Nephron progenitor cell (in vitro differentiated cells): ENCODE data around the gene GSG1L2.

Source experiments
- DNase-seq: peaks from one replicate; pipeline ENCODE4 v3.0.0; 2021
- H3K27ac Mint-ChIP-seq: 2 replicates; pipeline ENCODE4 v1.8.0; 2021; ENCODE audit warnings: mild to moderate bottlenecking, moderate library complexity, mixed read lengths
- H3K27me3 Mint-ChIP-seq: 2 replicates; pipeline ENCODE4 v1.8.0; 2021; ENCODE audit warnings: mild to moderate bottlenecking, low read depth, mixed read lengths; ENCODE audit not compliant: poor library complexity
- H3K36me3 Mint-ChIP-seq: 2 replicates; pipeline ENCODE4 v1.8.0; 2021; ENCODE audit warnings: low read depth, mixed read lengths
- H3K4me1 Mint-ChIP-seq: 2 replicates; pipeline ENCODE4 v1.8.0; 2021; ENCODE audit warnings: mixed read lengths
- H3K4me3 Mint-ChIP-seq: 2 replicates; pipeline ENCODE4 v1.8.0; 2021; ENCODE audit warnings: mild to moderate bottlenecking, moderate library complexity, mixed read lengths
- H3K9me3 Mint-ChIP-seq: 2 replicates; pipeline ENCODE4 v1.8.0; 2021; ENCODE audit warnings: mild to moderate bottlenecking, moderate library complexity, mixed read lengths
- TF ChIP-seq, protein P1 (sequence below): fragments of 200-600 bp; sonication (generic); IDR thresholded peaks from 2 replicates; pipeline ENCODE4 v1.5.0; 2021; ENCODE audit warnings: antibody characterized with exemption

The GSG1L2 gene

DNA sequence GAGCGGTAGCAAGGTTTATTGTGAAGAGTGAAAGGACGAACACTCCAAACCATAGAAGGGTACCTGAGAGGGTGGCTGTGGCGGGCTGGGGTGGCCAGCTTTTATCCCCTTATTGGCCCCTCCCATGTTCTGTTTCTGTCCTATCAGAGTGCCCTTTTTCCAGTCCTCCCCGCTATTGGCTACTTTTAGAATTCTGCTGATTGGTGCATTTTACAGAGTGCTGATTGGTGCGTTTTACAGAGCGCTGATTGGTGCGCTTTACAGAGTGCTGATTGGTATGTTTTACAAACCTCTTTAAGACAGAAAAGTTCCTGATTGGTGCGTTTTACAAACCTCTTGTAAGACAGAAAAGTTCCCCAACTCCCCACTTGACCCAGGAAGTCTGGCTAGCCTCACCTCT lies 12.5 kb downstream of the GSG1L2 start:
- H3K27ac Mint-ChIP-seq: no peak overlapping the region
- H3K36me3 Mint-ChIP-seq: peaks cover 4% of the 10 kb centered on the region
- peaks cover 10% of the 10 kb centered on the region for H3K4me1 Mint-ChIP-seq
- H3K4me3 Mint-ChIP-seq: no peak overlapping the region
- H3K9me3 Mint-ChIP-seq: peaks cover 13% of the 10 kb centered on the region
- TF ChIP-seq, protein P1, sequence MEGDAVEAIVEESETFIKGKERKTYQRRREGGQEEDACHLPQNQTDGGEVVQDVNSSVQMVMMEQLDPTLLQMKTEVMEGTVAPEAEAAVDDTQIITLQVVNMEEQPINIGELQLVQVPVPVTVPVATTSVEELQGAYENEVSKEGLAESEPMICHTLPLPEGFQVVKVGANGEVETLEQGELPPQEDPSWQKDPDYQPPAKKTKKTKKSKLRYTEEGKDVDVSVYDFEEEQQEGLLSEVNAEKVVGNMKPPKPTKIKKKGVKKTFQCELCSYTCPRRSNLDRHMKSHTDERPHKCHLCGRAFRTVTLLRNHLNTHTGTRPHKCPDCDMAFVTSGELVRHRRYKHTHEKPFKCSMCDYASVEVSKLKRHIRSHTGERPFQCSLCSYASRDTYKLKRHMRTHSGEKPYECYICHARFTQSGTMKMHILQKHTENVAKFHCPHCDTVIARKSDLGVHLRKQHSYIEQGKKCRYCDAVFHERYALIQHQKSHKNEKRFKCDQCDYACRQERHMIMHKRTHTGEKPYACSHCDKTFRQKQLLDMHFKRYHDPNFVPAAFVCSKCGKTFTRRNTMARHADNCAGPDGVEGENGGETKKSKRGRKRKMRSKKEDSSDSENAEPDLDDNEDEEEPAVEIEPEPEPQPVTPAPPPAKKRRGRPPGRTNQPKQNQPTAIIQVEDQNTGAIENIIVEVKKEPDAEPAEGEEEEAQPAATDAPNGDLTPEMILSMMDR: no peak
- peaks cover 18% of the 10 kb centered on the region for H3K27me3 Mint-ChIP-seq
- no peak for DNase-seq

GRCh38 chr17:9806699-9807098 lies 15.2 kb downstream of the GSG1L2 start:
- Mint-ChIP-seq H3K27me3 (peaks cover 18% of the 10 kb centered on the region), H3K4me1 (peaks cover 10% of the 10 kb centered on the region), H3K27ac (no peak overlapping the region), H3K9me3 (peaks cover 20% of the 10 kb centered on the region), H3K36me3 (peaks cover 4% of the 10 kb centered on the region), H3K4me3 (no peak overlapping the region)
- TF ChIP-seq, protein P1: no peak
- no peak for DNase-seq

GRCh38 chr17:9805769-9806168 lies 16.1 kb downstream of the GSG1L2 start:
- H3K27me3 Mint-ChIP-seq: peaks cover 18% of the 10 kb centered on the region
- H3K27ac Mint-ChIP-seq: no peak overlapping the region
- no peak overlapping the region for H3K4me3 Mint-ChIP-seq
- TF ChIP-seq, protein P1: no peak
- peaks cover 20% of the 10 kb centered on the region for H3K9me3 Mint-ChIP-seq
- DNase-seq: no peak
- peaks cover 10% of the 10 kb centered on the region for H3K4me1 Mint-ChIP-seq
- H3K36me3 Mint-ChIP-seq: peaks cover 4% of the 10 kb centered on the region

GRCh38 chr17:9802697-9803096 lies 19.2 kb downstream of the GSG1L2 start:
- H3K27ac Mint-ChIP-seq: no peak overlapping the region

GRCh38 chr17:9802294-9802693 lies 19.6 kb downstream of the GSG1L2 start:
- Mint-ChIP-seq H3K27ac (no peak overlapping the region), H3K4me3 (no peak overlapping the region), H3K4me1 (peaks cover 10% of the 10 kb centered on the region), H3K36me3 (peaks cover 4% of the 10 kb centered on the region), H3K9me3 (peaks cover 20% of the 10 kb centered on the region), H3K27me3 (peaks cover 14% of the 10 kb centered on the region)
- DNase-seq: no peak
- TF ChIP-seq, protein P1: no peak

More at GRCh38 chr17:9802697-9803096, 19.2 kb downstream of the GSG1L2 start:
- DNase-seq: no peak
- peaks cover 10% of the 10 kb centered on the region for H3K4me1 Mint-ChIP-seq
- H3K27me3 Mint-ChIP-seq: peaks cover 16% of the 10 kb centered on the region
- peaks cover 20% of the 10 kb centered on the region for H3K9me3 Mint-ChIP-seq
- peaks cover 4% of the 10 kb centered on the region for H3K36me3 Mint-ChIP-seq
- TF ChIP-seq, protein P1: no peak
- H3K4me3 Mint-ChIP-seq: no peak overlapping the region

- peaks cover 19% of the 10 kb centered on the region for H3K27me3 Mint-ChIP-seq
- TF ChIP-seq, protein P1: no peak
- peaks cover 8% of the 10 kb centered on the region for H3K4me1 Mint-ChIP-seq
- peaks cover 20% of the 10 kb centered on the region for H3K9me3 Mint-ChIP-seq
- no peak overlapping the region for H3K27ac Mint-ChIP-seq
- no peak overlapping the region for H3K4me3 Mint-ChIP-seq
- peaks cover 4% of the 10 kb centered on the region for H3K36me3 Mint-ChIP-seq
- DNase-seq: no peak
Observed at GRCh38 chr17:9801505-9801904, 20.4 kb downstream of the GSG1L2 start.
